ENCODE data around the gene PCDH1. TPM values are rescaled to one million over a fixed set of nuclear protein-coding genes. Genes with fewer than 3 reads are reported as not detected.

PCDH1 gene
- total RNA-seq, 1 donor from 2014 or later, result 66.6 TPM

DNA sequence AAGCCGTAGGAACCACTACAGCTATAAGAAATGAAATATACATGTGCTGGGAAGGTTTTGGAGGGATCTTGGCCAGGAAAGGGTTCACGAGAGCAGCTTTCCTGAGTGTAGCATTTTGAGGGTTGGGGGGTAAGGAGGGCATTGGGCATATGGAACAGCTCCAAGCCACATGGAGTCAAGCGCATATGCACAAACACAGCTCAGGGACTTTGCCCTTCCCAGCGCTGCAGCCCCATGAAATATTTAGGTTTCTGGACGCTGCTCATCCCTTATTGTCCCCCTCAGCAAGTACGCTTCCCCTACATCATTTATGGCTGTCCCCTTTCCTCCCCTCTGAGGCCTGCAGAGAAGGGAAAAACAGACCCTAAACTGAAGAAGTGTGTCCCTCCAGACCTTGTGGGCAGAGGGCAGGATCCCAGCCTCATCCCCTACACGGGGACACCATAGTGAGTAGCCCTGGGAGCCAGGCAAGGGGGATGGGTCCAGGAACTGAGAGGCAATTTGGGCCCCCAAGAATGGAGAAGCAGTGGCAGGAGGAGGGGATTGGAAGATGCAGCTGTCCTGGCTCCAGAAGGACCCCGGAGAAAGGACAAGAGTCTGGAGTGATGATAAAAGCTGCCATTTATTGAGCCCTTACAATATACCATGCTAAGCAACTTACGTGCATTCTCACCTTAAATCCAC, 33.7 kb downstream of the PCDH1 start:
- DNase-seq (no peak), ATAC-seq (no peak)
- Histone ChIP-seq H3K9me3 (no peaks in the 10 kb centered on the region), H3K36me3 (no peaks in the 10 kb centered on the region), H3K4me3 (no peak overlapping the region), H3K27ac (no peak overlapping the region), H3K4me1 (peaks cover 60% of the 10 kb centered on the region), H3K27me3 (peaks cover 3% of the 10 kb centered on the region)
- intact Hi-C loops (cut with DNase I), result no loop called here
- TF ChIP-seq, protein P1, sequence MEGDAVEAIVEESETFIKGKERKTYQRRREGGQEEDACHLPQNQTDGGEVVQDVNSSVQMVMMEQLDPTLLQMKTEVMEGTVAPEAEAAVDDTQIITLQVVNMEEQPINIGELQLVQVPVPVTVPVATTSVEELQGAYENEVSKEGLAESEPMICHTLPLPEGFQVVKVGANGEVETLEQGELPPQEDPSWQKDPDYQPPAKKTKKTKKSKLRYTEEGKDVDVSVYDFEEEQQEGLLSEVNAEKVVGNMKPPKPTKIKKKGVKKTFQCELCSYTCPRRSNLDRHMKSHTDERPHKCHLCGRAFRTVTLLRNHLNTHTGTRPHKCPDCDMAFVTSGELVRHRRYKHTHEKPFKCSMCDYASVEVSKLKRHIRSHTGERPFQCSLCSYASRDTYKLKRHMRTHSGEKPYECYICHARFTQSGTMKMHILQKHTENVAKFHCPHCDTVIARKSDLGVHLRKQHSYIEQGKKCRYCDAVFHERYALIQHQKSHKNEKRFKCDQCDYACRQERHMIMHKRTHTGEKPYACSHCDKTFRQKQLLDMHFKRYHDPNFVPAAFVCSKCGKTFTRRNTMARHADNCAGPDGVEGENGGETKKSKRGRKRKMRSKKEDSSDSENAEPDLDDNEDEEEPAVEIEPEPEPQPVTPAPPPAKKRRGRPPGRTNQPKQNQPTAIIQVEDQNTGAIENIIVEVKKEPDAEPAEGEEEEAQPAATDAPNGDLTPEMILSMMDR (IDR thresholded peaks at IDR 0.05), result no peak

DNA sequence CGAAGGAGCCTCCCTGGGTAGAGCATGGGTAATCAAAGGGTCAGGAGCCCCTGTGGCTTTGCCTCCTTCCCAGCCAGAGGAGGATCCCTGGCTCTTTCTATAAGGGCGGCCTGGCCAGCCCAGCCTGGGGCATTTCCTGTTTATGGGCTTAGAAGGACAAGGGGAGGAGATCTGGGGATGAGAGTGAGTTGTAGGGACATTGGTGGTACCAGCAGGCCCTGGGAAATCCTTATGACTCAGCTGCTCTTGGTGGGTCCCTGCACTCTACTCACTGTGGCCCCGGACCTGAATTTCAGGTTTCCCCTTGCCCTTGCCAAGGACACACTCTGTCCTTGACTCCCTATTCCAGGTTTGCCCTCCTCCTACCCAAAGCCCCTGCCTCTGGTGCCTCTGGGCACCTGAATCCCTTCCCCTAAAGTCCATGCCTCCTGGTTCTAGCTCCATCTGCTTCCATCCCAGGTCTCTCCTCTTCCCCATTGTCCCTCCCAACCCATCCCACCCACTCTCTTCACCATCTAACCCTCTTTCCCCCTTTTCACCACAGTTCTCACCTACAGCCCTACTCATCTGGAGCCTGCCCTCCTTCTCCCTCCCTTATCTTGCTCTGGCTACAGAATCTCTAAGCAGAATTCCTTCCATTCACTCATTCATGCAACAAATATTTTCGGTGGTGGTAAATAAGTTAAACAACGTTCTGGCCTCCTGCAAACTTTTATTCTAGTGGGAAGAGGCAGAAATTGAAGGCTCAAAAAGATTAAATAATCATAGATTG, 34.9 kb downstream of the PCDH1 start:
- Histone ChIP-seq H3K27ac (peak overlapping the region; percentile 73), H3K36me3 (no peaks in the 10 kb centered on the region), H3K4me3 (no peak overlapping the region), H3K4me1 (peaks cover 53% of the 10 kb centered on the region), H3K27me3 (peaks cover 3% of the 10 kb centered on the region), H3K9me3 (no peaks in the 10 kb centered on the region)
- intact Hi-C loops (cut with DNase I), result no loop called here
- ATAC-seq, result peak; percentile 26
- DNase-seq, result no peak
- TF ChIP-seq, protein P1 (IDR thresholded peaks at IDR 0.05), result no peak

DNA sequence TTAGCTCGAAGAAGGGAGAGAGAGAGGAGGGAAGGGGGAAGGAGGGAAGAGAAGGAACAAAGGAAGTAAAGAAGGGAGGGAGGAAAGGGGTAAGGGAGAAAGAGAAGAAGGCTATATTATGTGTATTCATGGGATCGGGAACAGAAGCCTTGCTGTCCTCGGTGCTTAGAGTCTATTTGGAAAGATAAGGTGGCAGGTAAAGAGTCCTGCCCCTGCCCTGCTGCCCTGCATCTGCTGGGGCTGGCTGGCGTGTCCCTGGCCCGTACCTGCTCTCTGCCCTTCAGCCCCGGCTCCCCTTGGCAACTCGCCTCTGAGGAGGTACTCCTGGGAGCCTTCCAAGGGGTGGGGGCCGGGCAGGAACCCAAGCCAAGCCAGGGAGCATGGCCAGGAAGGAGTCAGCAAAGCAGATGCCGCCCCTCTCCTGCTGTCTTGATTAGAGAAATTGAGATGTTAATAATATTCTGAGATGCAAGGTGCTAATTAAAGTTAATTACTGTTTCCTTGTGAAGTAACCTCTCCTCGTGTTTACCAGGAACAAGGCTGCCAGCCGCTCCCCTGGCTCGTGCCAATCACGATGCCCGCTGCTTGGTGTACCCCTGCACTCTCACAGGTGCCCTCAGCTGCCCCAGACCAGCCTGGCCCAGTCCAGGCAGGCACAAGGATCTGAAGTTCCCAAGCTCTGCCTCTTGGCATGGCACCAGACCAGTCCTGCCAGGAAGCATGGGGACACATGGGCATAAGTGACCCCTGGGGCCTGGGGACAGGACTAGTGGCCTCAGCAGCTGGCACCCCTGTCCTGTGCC, 36.6 kb downstream of the PCDH1 start:
- H3K27me3 ChIP-seq, result peaks cover 3% of the 10 kb centered on the region
- TF ChIP-seq, protein P1 (IDR thresholded peaks at IDR 0.05), result no peak
- H3K27ac ChIP-seq, result peak overlapping the region; percentile 56
- peak; percentile 89 for DNase-seq
- no peaks in the 10 kb centered on the region for H3K36me3 ChIP-seq
- H3K4me3 ChIP-seq, result no peak overlapping the region
- H3K4me1 ChIP-seq, result peaks cover 47% of the 10 kb centered on the region
- peak; percentile 79 for ATAC-seq
- no peaks in the 10 kb centered on the region for H3K9me3 ChIP-seq
- intact Hi-C loops (cut with DNase I), result no loop called here

DNA sequence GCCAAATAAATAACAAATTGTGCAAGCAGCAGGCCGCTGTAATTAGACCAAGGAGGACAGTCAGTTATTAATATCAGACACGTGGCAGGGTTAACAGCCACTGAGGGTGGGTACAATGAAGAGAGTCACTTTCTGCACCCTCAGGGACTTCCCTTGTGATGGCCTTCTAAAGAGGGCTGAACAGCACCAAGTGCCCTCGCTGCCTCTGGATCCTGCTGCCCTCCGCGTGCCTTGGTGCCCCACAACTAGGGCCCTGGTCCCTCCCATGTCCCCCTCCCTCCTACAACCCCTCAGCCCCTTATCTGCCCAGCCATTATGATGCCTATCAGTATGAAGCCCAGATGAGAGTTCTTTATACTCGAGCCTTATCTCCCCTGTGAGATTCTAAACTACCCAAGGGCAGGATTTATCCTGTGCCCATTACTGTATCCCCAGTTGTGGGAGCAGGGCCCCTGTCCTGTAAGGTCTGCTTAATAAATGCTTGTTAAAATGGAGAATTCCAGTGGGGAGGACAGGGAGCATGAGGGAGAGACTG, 37.3 kb downstream of the PCDH1 start:
- Histone ChIP-seq H3K36me3 (no peaks in the 10 kb centered on the region), H3K9me3 (no peaks in the 10 kb centered on the region), H3K4me3 (no peak overlapping the region), H3K27me3 (peaks cover 3% of the 10 kb centered on the region), H3K4me1 (peaks cover 49% of the 10 kb centered on the region), H3K27ac (peak overlapping the region; percentile 56)
- ATAC-seq, result no peak
- intact Hi-C loops (cut with DNase I), result no loop called here
- DNase-seq, result no peak
- TF ChIP-seq, protein P1 (IDR thresholded peaks at IDR 0.05), result no peak

DNA sequence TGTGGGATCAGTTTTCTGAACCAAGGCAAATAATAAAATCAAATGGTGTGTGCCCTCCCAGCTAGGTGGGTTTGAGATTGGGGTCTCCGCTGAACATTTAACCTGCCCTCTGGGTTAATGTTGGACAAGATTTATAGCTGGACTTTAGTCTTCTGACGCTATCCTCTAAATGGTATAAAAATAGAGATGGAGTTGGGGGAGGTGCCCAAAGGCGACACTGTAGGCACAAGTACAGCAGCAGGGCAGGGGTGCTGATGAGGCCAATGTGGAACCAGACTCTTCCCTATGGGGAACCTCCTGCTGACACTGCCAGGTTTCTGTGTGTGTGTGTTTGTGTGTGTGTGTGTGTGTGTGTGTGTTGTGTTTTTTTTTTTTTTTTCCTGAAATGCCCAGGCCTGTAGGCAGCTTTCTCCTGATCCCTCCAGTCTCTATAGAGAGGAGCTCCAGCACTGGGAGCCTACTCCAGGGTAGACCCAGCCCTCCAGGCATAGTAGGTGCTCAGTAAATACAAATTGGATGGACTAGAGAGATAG, 37.9 kb downstream of the PCDH1 start:
- H3K9me3 ChIP-seq, result no peaks in the 10 kb centered on the region
- H3K4me1 ChIP-seq, result peaks cover 51% of the 10 kb centered on the region
- no peak for ATAC-seq
- H3K27ac ChIP-seq, result no peak overlapping the region
- DNase-seq, result no peak
- no peaks in the 10 kb centered on the region for H3K36me3 ChIP-seq
- intact Hi-C loops (cut with DNase I), result no loop called here
- TF ChIP-seq, protein P1 (IDR thresholded peaks at IDR 0.05), result no peak
- H3K27me3 ChIP-seq, result peaks cover 3% of the 10 kb centered on the region
- no peak overlapping the region for H3K4me3 ChIP-seq

All from upper lobe of right lung (tissue), 1 donor.